ENCODE measurements around the gene ABCC12.
A peak's percentile ranks its signal among the peaks of the same experiment; 100 is the strongest.

Gene ABCC12

GRCh38 chr16:48131201-48131935 is 24.4 kb downstream of the ABCC12 start:
- DNase-seq: no peak

GRCh38 chr16:48129926-48130325 is 25.9 kb downstream of the ABCC12 start:
- DNase-seq: no peak

GRCh38 chr16:48128769-48129168 is 27.0 kb downstream of the ABCC12 start:
- DNase-seq: no peak

GRCh38 chr16:48126801-48127644 is 28.8 kb downstream of the ABCC12 start:
- DNase-seq: no peak

GRCh38 chr16:48125888-48126287 is 29.9 kb downstream of the ABCC12 start:
- no peak for DNase-seq

- DNase-seq: no peak
Measured at GRCh38 chr16:48124266-48124665, 31.5 kb downstream of the ABCC12 start.

GRCh38 chr16:48123104-48123788 is 32.5 kb downstream of the ABCC12 start:
- DNase-seq: no peak

- no peak for DNase-seq
Measured at GRCh38 chr16:48121276-48121675, 34.5 kb downstream of the ABCC12 start.

- no peak for DNase-seq
Measured at GRCh38 chr16:48118841-48119240, 37.0 kb downstream of the ABCC12 start.

GRCh38 chr16:48117217-48118105 is 38.3 kb downstream of the ABCC12 start:
- peak; percentile 52 for DNase-seq

GRCh38 chr16:48115299-48115698 is 40.5 kb downstream of the ABCC12 start:
- no peak for DNase-seq

GRCh38 chr16:48114410-48114809 is 41.4 kb downstream of the ABCC12 start:
- no peak for DNase-seq

- DNase-seq: no peak
Measured at GRCh38 chr16:48113471-48113870, 42.3 kb downstream of the ABCC12 start.

- no peak for DNase-seq
Measured at GRCh38 chr16:48113001-48113400, 42.8 kb downstream of the ABCC12 start.

- DNase-seq: no peak
Measured at GRCh38 chr16:48112600-48112999, 43.2 kb downstream of the ABCC12 start.

- DNase-seq: no peak
Measured at GRCh38 chr16:48110982-48111381, 44.8 kb downstream of the ABCC12 start.

GRCh38 chr16:48110000-48110399 is 45.8 kb downstream of the ABCC12 start:
- DNase-seq: no peak

- no peak for DNase-seq
Measured at GRCh38 chr16:48109475-48109874, 46.3 kb downstream of the ABCC12 start.

GRCh38 chr16:48106446-48106845 is 49.3 kb downstream of the ABCC12 start:
- no peak for DNase-seq
